Naive thymus-derived CD4-positive, alpha-beta T cell (primary cell): ENCODE data around the gene GXYLT2. TPM values are rescaled to one million over a fixed set of nuclear protein-coding genes. Genes with fewer than 3 reads are reported as not detected.
A peak's percentile ranks its signal among the peaks of the same experiment; 100 is the strongest.

Experiments
- ATAC-seq: fragments of 150-1000 bp; cut with Tn5 transposase; 2 replicates; pipeline ENCODE4 v1.10.0; 2021; ENCODE audit warnings: mild to moderate bottlenecking, moderate library complexity
- CTCF ChIA-PET: fragments of 350-600 bp; sonication (Branson Sonifier 250); formaldehyde crosslinking; loops from one replicate; lab custom pipeline; 2021; ENCODE audit warnings: antibody characterized with exemption; lab: Charles Lee
- POLR2A ChIA-PET: fragments of 350-600 bp; sonication (Branson Sonifier 250); formaldehyde crosslinking; loops from one replicate; lab custom pipeline; 2021; ENCODE audit warnings: antibody characterized with exemption, inconsistent platforms; lab: Charles Lee
- DNase-seq, 9 donors: peaks; one replicate each; pipeline versions ENCODE4 v3.0.0 to v3.0.0-alpha.2; 2020 to 2022; ENCODE audit warnings: mixed read lengths in 1 of 9
- H3K27ac ChIP-seq: one replicate; pipeline ENCODE4 v1.7.0; 2013; ENCODE audit warnings: mild to moderate bottlenecking, low read depth, low read length, moderate library complexity
- H3K27me3 ChIP-seq, 2 donors: one replicate each; pipeline ENCODE4 v1.7.0; 2013; ENCODE audit warnings: low read length in 2 of 2, mild to moderate bottlenecking in 2 of 2, moderate library complexity in 2 of 2; ENCODE audit not compliant: control insufficient read depth in 2 of 2, insufficient read depth in 2 of 2
- H3K36me3 ChIP-seq, 3 experiments: 1 replicate in 2 of 3; 2 replicates in 1 of 3; pipeline ENCODE4 v1.7.0; 2013; ENCODE audit warnings: low read length in 3 of 3, mild to moderate bottlenecking in 3 of 3, moderate library complexity in 1 of 3; ENCODE audit not compliant: insufficient read depth in 3 of 3, control insufficient read depth in 2 of 3
- H3K4me1 ChIP-seq, 2 donors: one replicate each; pipeline ENCODE4 v1.7.0; 2013; ENCODE audit warnings: low read length in 2 of 2, mild to moderate bottlenecking in 2 of 2, moderate library complexity in 1 of 2; ENCODE audit not compliant: control insufficient read depth in 2 of 2, insufficient read depth in 2 of 2
- H3K4me3 ChIP-seq: 2 replicates; pipeline ENCODE4 v1.7.0; 2013; ENCODE audit warnings: mild to moderate bottlenecking, low read length
- H3K9me3 ChIP-seq, 3 experiments: 1 replicate in 2 of 3; 2 replicates in 1 of 3; pipeline ENCODE4 v1.7.0; 2013; ENCODE audit warnings: low read length in 3 of 3; ENCODE audit not compliant: control insufficient read depth in 2 of 3
- H3K27ac Mint-ChIP-seq, 9 donors: one replicate each; pipeline ENCODE4 v1.8.0; 2020 to 2022; ENCODE audit warnings: mixed read lengths in 9 of 9, mild to moderate bottlenecking in 8 of 9, moderate library complexity in 5 of 9, inconsistent platforms in 2 of 9
- H3K27me3 Mint-ChIP-seq, 5 donors: one replicate each; pipeline ENCODE4 v1.8.0; 2021 to 2022; ENCODE audit warnings: mixed read lengths in 5 of 5, mild to moderate bottlenecking in 1 of 5
- H3K36me3 Mint-ChIP-seq, 5 donors: one replicate each; pipeline ENCODE4 v1.8.0; 2020 to 2022; ENCODE audit warnings: mixed read lengths in 5 of 5, mild to moderate bottlenecking in 3 of 5, inconsistent platforms in 1 of 5
- H3K4me1 Mint-ChIP-seq, 7 donors: one replicate each; pipeline ENCODE4 v1.8.0; 2020 to 2022; ENCODE audit warnings: mixed read lengths in 7 of 7, mild to moderate bottlenecking in 3 of 7, inconsistent platforms in 1 of 7
- H3K4me3 Mint-ChIP-seq, 10 donors: one replicate each; pipeline ENCODE4 v1.8.0; 2020 to 2022; ENCODE audit warnings: mild to moderate bottlenecking in 10 of 10, mixed read lengths in 10 of 10, moderate library complexity in 6 of 10, inconsistent platforms in 2 of 10
- H3K9me3 Mint-ChIP-seq, 11 donors: one replicate each; pipeline ENCODE4 v1.8.0; 2020 to 2022; ENCODE audit warnings: mixed read lengths in 11 of 11, mild to moderate bottlenecking in 4 of 11, inconsistent platforms in 1 of 11, moderate library complexity in 1 of 11
- intact Hi-C, 2 donors: fragments of 100-400 bp; cut with micrococcal nuclease; formaldehyde crosslinking; loops; one replicate each; pipeline ENCODE4 v1.15.1; 2023
- polyA plus RNA-seq, 2 donors: library from polyadenylated mRNA; unstranded; fragments of 300-500 nt; fragmentation: Illumina TruSeq; gene quantifications; one replicate each; pipeline ENCODE4 v1.2.3, GENCODE V29; 2021
- total RNA-seq, 6 experiments: library from RNA in 5 of 6; stranded (reverse) in 5 of 6; gene quantifications; 1 replicate in 5 of 6; 2 replicates in 1 of 6; pipeline ENCODE4 v1.2.3 and lab custom pipeline; 2021 to 2026

GXYLT2 gene
- total RNA-seq (not detected), polyA plus RNA-seq (not detected), total RNA-seq (lab: John Stamatoyannopoulos, UW) (not detected)

- Histone ChIP-seq H3K27ac (no peak within 1 kb of the TSS), H3K27me3 (peaks cover 6 to 7% of the 10 kb centered on the region in 2 donors), H3K4me1 (peaks cover 0 to 8% of the 10 kb centered on the region in 2 donors), H3K9me3 (no peaks in the 10 kb centered on the region), H3K4me3 (peak within 1 kb of the TSS; percentile 22), H3K36me3 (no peaks in the 10 kb centered on the region)
- H3K36me3 Mint-ChIP-seq = peaks cover 0 to 4% (median 0%) of the 10 kb centered on the region in 5 donors
- H3K27ac Mint-ChIP-seq = no peak within 1 kb of the TSS
- peaks cover 6 to 25% (median 17%) of the 10 kb centered on the region in 7 donors for H3K4me1 Mint-ChIP-seq
- peak; percentile 79 for ATAC-seq
- peak in 5 of 9 donors; percentile 3 to 47 (median 15) for DNase-seq
- H3K9me3 Mint-ChIP-seq = peaks cover 0 to 13% (median 7%) of the 10 kb centered on the region in 11 donors
- ChIA-PET CTCF (no interaction called here), POLR2A (no interaction called here)
- intact Hi-C loops = no loop called here
- H3K27me3 Mint-ChIP-seq = peaks cover 67 to 83% (median 70%) of the 10 kb centered on the region in 5 donors
- peak within 1 kb of the TSS; percentile 71 to 99 (median 82) for H3K4me3 Mint-ChIP-seq
These were observed at the start of gene GXYLT2 for GRCh38 chr3:72887705-72888545. Gene GXYLT2 (plus strand): TSS chr3:72888046. CDS start chr3:72888234, 188 bp downstream.

- Histone ChIP-seq H3K4me3 (no peak overlapping the region), H3K27me3 (no peaks in the 10 kb centered on the region), H3K9me3 (no peaks in the 10 kb centered on the region), H3K4me1 (no peaks in the 10 kb centered on the region), H3K27ac (no peak overlapping the region), H3K36me3 (peaks cover 12 to 60% (median 13%) of the 10 kb centered on the region in 3 experiments)
- ChIA-PET CTCF (no interaction called here), POLR2A (no interaction called here)
- intact Hi-C loops = no loop called here
- DNase-seq (no peak), ATAC-seq (no peak)
- no peak overlapping the region for H3K4me3 Mint-ChIP-seq
- H3K4me1 Mint-ChIP-seq = peaks cover 3 to 17% (median 7%) of the 10 kb centered on the region in 7 donors
- H3K27me3 Mint-ChIP-seq = no peaks in the 10 kb centered on the region
- H3K36me3 Mint-ChIP-seq = peaks cover 23 to 67% (median 41%) of the 10 kb centered on the region in 5 donors
- peaks cover 0 to 1% (median 0%) of the 10 kb centered on the region in 11 donors for H3K9me3 Mint-ChIP-seq
- H3K27ac Mint-ChIP-seq = peak overlapping the region in 1 of 9 donors; percentile 57
These were observed 48.8 kb upstream of the GXYLT2 start for GRCh38 chr3:72839057-72839456.

GRCh38 chr3:72844436-72844993, 43.3 kb upstream of the GXYLT2 start:
- H3K9me3 ChIP-seq = no peaks in the 10 kb centered on the region
- ATAC-seq (no peak), DNase-seq (no peak)
- H3K9me3 Mint-ChIP-seq = no peaks in the 10 kb centered on the region
- peaks cover 34 to 64% (median 47%) of the 10 kb centered on the region in 7 donors for H3K4me1 Mint-ChIP-seq
- H3K27ac ChIP-seq = no peak overlapping the region
- H3K4me1 ChIP-seq = peaks cover 14 to 15% of the 10 kb centered on the region in 2 donors
- ChIA-PET CTCF (no interaction called here), POLR2A (no interaction called here)
- no peak overlapping the region for H3K4me3 Mint-ChIP-seq
- no peak overlapping the region for H3K4me3 ChIP-seq
- no peak overlapping the region for H3K27ac Mint-ChIP-seq
- H3K27me3 ChIP-seq = no peaks in the 10 kb centered on the region
- peaks cover 0 to 4% (median 0%) of the 10 kb centered on the region in 5 donors for H3K27me3 Mint-ChIP-seq
- H3K36me3 ChIP-seq = peaks cover 7 to 34% (median 8%) of the 10 kb centered on the region in 3 experiments
- peaks cover 9 to 31% (median 18%) of the 10 kb centered on the region in 5 donors for H3K36me3 Mint-ChIP-seq
- intact Hi-C loops = no loop called here

- peak overlapping the region in 9 of 10 donors; percentile 71 to 100 (median 98) for H3K4me3 Mint-ChIP-seq
- no peak overlapping the region for H3K27ac ChIP-seq
- H3K4me3 ChIP-seq = no peak overlapping the region
- peaks cover 0 to 21% (median 0%) of the 10 kb centered on the region in 3 experiments for H3K36me3 ChIP-seq
- CTCF ChIA-PET = interaction anchor here (0.6 kb wide), 1 partner anchor 180 kb away, joined by 3 read pairs; no protein-coding TSS in a partner anchor
- H3K36me3 Mint-ChIP-seq = peaks cover 3 to 21% (median 12%) of the 10 kb centered on the region in 5 donors
- intact Hi-C loops = loop anchor here in 1 of 2 donors (5.0 kb wide), 2 partner anchors 226 to 399 kb away; partner anchors contain the start of gene RYBP
- H3K9me3 Mint-ChIP-seq = no peaks in the 10 kb centered on the region
- H3K4me1 Mint-ChIP-seq = peaks cover 34 to 63% (median 49%) of the 10 kb centered on the region in 7 donors
- no peak for ATAC-seq
- no peaks in the 10 kb centered on the region for H3K27me3 ChIP-seq
- POLR2A ChIA-PET = interaction anchor here (0.8 kb wide), 1 partner anchor 18 kb away, joined by 3 read pairs; no protein-coding TSS in a partner anchor
- H3K9me3 ChIP-seq = no peaks in the 10 kb centered on the region
- H3K27ac Mint-ChIP-seq = peak overlapping the region in 3 of 9 donors; percentile 9 to 69 (median 37)
- peaks cover 0 to 5% (median 0%) of the 10 kb centered on the region in 5 donors for H3K27me3 Mint-ChIP-seq
- no peak for DNase-seq
- H3K4me1 ChIP-seq = peaks cover 14 to 16% of the 10 kb centered on the region in 2 donors
These were observed 41.7 kb upstream of the GXYLT2 start for GRCh38 chr3:72846166-72846565.

- POLR2A ChIA-PET = interaction anchor here (0.6 to 1.5 kb wide), 3 partner anchors 27 to 1119 kb away, joined by 3 read pairs; no protein-coding TSS in a partner anchor
- peak overlapping the region; percentile 93 to 100 (median 98) for H3K4me3 Mint-ChIP-seq
- peaks cover 34 to 67% (median 51%) of the 10 kb centered on the region in 7 donors for H3K4me1 Mint-ChIP-seq
- CTCF ChIA-PET = interaction anchor here (0.8 kb wide), 1 partner anchor 181 kb away, joined by 3 read pairs; no protein-coding TSS in a partner anchor
- H3K4me3 ChIP-seq = peak overlapping the region; percentile 92
- intact Hi-C loops = loop anchor here in 1 of 2 donors (5.0 kb wide), 2 partner anchors 225 to 400 kb away; partner anchors contain the start of gene RYBP
- H3K27ac Mint-ChIP-seq = peak overlapping the region; percentile 80 to 92 (median 89)
- H3K36me3 ChIP-seq = peaks cover 0 to 10% (median 0%) of the 10 kb centered on the region in 3 experiments
- ATAC-seq = no peak
- H3K27me3 Mint-ChIP-seq = peaks cover 0 to 7% (median 0%) of the 10 kb centered on the region in 5 donors
- peak in 1 of 9 donors; percentile 0 for DNase-seq
- peaks cover 0 to 10% (median 3%) of the 10 kb centered on the region in 5 donors for H3K36me3 Mint-ChIP-seq
- no peaks in the 10 kb centered on the region for H3K9me3 Mint-ChIP-seq
- no peaks in the 10 kb centered on the region for H3K27me3 ChIP-seq
- peaks cover 14 to 16% of the 10 kb centered on the region in 2 donors for H3K4me1 ChIP-seq
- H3K9me3 ChIP-seq = no peaks in the 10 kb centered on the region
- H3K27ac ChIP-seq = peak overlapping the region; percentile 71
These were observed 40.6 kb upstream of the GXYLT2 start for GRCh38 chr3:72847282-72847681.
